Spleen (tissue), 7 donors: Measurements from ENCODE around the gene SLC35F1.

Source experiments
- POLR2A ChIP-seq, 3 donors: fragments of 450-650 bp; IDR thresholded peaks; one replicate each; pipeline ENCODE4 v1.5.1; 2017; ENCODE audit warnings: antibody characterized with exemption in 3 of 3, mild to moderate bottlenecking in 1 of 3
- TF ChIP-seq, protein P1 (sequence below), 11 experiments: fragments of 200-600 bp in 7 of 11; fragments of 450-650 bp in 4 of 11; sonication (generic) in 4 of 11; IDR thresholded peaks in 8 of 11; conservative IDR thresholded peaks in 3 of 11; 1 replicate in 7 of 11; 2 replicates in 4 of 11; pipeline versions ENCODE4 v1.4.0 to v1.8.0; 2016 to 2021; ENCODE audit warnings: antibody characterized with exemption in 11 of 11, inconsistent platforms in 4 of 11, mild to moderate bottlenecking in 1 of 11
- donor health status: DM: no; HTN: no; CAD: no; lungs with moderate emphysema.
- donor health status: DM: no; HTN: no; CAD: no.
- donor health status: DM: no; HTN: no; CAD: no.

DNA sequence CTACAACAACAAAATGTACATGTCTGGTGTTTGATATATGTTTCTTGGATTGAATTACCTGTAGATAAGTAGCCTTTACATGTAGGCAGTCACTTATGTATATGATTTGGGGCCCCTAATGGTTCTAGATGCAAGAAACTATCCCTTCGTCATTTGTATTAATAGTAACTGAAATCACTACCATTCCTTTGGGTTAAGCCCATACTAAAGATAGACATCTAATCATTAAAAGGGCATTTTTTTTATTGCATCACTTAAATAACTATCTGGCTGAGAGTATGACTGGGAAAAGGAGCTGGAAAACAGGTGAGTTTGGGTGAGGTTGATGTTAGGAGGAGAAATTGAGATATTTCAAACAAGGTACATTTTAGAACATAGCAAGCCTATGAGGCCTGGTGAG, 427.6 kb downstream of the SLC35F1 start:
- TF ChIP-seq, protein P1, sequence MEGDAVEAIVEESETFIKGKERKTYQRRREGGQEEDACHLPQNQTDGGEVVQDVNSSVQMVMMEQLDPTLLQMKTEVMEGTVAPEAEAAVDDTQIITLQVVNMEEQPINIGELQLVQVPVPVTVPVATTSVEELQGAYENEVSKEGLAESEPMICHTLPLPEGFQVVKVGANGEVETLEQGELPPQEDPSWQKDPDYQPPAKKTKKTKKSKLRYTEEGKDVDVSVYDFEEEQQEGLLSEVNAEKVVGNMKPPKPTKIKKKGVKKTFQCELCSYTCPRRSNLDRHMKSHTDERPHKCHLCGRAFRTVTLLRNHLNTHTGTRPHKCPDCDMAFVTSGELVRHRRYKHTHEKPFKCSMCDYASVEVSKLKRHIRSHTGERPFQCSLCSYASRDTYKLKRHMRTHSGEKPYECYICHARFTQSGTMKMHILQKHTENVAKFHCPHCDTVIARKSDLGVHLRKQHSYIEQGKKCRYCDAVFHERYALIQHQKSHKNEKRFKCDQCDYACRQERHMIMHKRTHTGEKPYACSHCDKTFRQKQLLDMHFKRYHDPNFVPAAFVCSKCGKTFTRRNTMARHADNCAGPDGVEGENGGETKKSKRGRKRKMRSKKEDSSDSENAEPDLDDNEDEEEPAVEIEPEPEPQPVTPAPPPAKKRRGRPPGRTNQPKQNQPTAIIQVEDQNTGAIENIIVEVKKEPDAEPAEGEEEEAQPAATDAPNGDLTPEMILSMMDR (IDR thresholded peaks at IDR 0.05 in 8 of 11, conservative IDR thresholded peaks at IDR 0.05 in 3 of 11), result no peak
- TF ChIP-seq POLR2A (IDR thresholded peaks at IDR 0.05), result no peak
